ENCODE measurements around the gene LARGE1.

LARGE1 gene

GRCh38 chr22:33325232-33326004 lies 594.9 kb downstream of the LARGE1 start:
- TF ChIP-seq CTCF (IDR thresholded peaks at IDR 0.05; ENCODE audit: low read depth, low read length) = no peak
- H3K27me3 ChIP-seq = no peaks in the 10 kb centered on the region
- peaks cover 6% of the 10 kb centered on the region; the same call in 1 of the 2 replicates for H3K9me3 ChIP-seq
- H3K4me1 ChIP-seq = no peaks in the 10 kb centered on the region
- H3K36me3 ChIP-seq = no peaks in the 10 kb centered on the region
- H3K4me3 ChIP-seq (ENCODE audit: low read depth, low read length) = no peak overlapping the region
- DNase-seq = no peak

- Histone ChIP-seq H3K36me3 (no peaks in the 10 kb centered on the region), H3K4me1 (no peaks in the 10 kb centered on the region), H3K9me3 (peaks cover 6% of the 10 kb centered on the region; the same call in 1 of the 2 replicates), H3K27me3 (no peaks in the 10 kb centered on the region), H3K4me3 (ENCODE audit: low read depth, low read length) (no peak overlapping the region)
- TF ChIP-seq CTCF (IDR thresholded peaks at IDR 0.05; ENCODE audit: low read depth, low read length) = no peak
- no peak for DNase-seq
Measured at GRCh38 chr22:33324228-33324627, 596.0 kb downstream of the LARGE1 start.

GRCh38 chr22:33321466-33321865 lies 598.8 kb downstream of the LARGE1 start:
- no peaks in the 10 kb centered on the region for H3K36me3 ChIP-seq
- no peak overlapping the region for H3K4me3 ChIP-seq (ENCODE audit: low read depth, low read length)
- H3K9me3 ChIP-seq = no peaks in the 10 kb centered on the region
- DNase-seq = no peak
- H3K27me3 ChIP-seq = no peaks in the 10 kb centered on the region
- no peak for TF ChIP-seq CTCF (IDR thresholded peaks at IDR 0.05; ENCODE audit: low read depth, low read length)
- no peaks in the 10 kb centered on the region for H3K4me1 ChIP-seq

GRCh38 chr22:33315954-33316353 lies 604.3 kb downstream of the LARGE1 start:
- no peak for DNase-seq
- H3K36me3 ChIP-seq = no peaks in the 10 kb centered on the region
- no peak for TF ChIP-seq CTCF (IDR thresholded peaks at IDR 0.05; ENCODE audit: low read depth, low read length)
- no peaks in the 10 kb centered on the region for H3K27me3 ChIP-seq
- no peak overlapping the region for H3K4me3 ChIP-seq (ENCODE audit: low read depth, low read length)
- H3K4me1 ChIP-seq = no peaks in the 10 kb centered on the region; the same call in 1 of the 2 replicates
- no peaks in the 10 kb centered on the region for H3K9me3 ChIP-seq

GRCh38 chr22:33315117-33315516 lies 605.2 kb downstream of the LARGE1 start:
- no peaks in the 10 kb centered on the region for H3K27me3 ChIP-seq
- H3K4me1 ChIP-seq = no peaks in the 10 kb centered on the region; the same call in 1 of the 2 replicates
- no peaks in the 10 kb centered on the region for H3K9me3 ChIP-seq

More at GRCh38 chr22:33315117-33315516, 605.2 kb downstream of the LARGE1 start:
- Histone ChIP-seq H3K4me3 (ENCODE audit: low read depth, low read length) (no peak overlapping the region), H3K36me3 (no peaks in the 10 kb centered on the region)
- TF ChIP-seq CTCF (IDR thresholded peaks at IDR 0.05; ENCODE audit: low read depth, low read length) = no peak
- no peak for DNase-seq

Measured in BE2C (cell line).